Medulla oblongata (tissue), 1 donor: ENCODE data around the gene MISP3.

ENCODE experiments used
- DNase-seq: peaks from one replicate; pipeline ENCODE4 v3.0.0-alpha.2; 2015; ENCODE audit errors: extremely low spot score

Gene MISP3

DNA sequence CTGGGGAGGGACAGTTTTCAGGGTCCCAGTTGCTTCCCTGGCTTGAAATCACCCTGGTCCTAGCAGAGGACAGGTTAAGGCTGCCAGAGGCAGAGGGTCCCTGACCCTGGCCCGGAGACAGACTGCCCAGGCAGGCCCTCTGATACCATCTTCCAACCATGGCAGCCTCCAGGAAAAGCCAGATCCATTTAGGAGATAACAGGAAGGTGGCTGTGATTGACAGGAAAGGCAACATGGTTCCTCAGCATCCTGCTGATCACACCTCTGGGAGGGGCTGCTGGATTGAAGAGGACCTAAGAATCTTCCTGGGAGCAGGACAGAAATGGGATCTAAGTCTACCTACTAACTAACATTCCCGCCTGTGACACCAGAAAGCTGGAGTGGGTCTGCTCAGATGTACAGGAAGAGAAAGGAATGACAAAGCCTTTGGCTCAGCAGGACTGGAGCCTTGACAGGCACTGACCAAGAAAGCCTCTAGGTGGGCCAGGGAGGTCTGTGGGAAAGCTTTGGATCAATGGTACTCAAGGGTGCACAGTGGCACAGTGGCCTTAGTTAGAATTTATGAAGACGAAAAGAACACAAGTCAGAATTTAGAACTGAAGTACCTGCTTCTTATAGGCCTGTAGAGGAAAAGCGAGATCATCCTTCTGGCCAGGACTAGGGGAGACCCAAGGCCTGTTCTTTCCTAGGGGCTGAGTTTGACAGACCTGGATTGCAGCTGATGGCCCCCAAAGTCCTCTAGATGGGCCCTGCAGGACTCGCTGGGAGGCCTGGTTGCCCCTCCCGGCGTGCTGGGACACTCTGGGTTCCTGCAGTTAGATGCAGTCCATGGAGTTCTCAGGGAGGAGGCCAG lies 47.3 kb downstream of the MISP3 start:
- DNase-seq: no peak

DNA sequence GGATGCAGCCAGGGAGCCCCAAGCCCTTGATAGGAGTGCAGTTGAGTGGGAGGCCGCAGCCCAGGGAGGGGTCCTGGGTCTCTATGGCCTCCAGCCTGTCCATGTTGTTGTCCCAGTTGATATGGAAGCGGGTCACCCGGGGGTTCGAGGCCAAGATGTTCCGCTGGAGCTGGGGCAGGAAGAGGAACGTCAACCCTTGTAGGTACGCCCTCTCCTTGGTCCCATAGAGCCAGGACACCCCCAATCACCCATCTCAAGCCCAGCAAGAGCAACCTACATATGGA lies 47.9 kb downstream of the MISP3 start:
- DNase-seq: no peak

DNA sequence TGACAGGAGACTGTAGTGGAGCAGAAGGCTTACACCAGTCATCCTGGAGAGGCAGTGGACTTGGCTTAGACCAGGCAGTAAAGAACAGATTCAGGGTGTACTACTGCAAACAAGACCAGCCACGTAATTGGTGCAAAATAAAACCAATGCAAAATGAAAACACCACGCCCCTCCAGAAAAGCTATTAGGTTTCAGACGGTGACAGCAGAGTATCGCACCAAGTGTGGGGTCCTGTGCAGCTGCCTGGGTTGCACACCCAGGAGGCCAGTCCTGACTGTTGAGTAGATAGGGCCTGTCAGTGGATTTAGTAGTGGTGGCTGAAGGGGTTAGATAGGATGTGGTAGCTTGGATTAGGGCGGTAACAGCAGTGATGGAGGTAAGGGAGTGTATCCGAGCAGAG lies 50.3 kb downstream of the MISP3 start:
- DNase-seq: no peak
